Caco-2 (cell line): ENCODE data around the gene NELFCD. TPM values are rescaled to one million over a fixed set of nuclear protein-coding genes. Genes with fewer than 3 reads are reported as not detected.

ENCODE experiments used
- BruUV-seq: library from RNA; stranded (reverse); fragments of 400-500 nt; replicated peaks from 2 replicates; lab custom pipeline; 2021; lab: Mats Ljungman, UMichigan
- CTCF ChIA-PET: fragments of 300-600 bp; sonication (Branson Sonifier 250); formaldehyde crosslinking; loops from one replicate; lab custom pipeline; 2022; ENCODE audit warnings: antibody characterized with exemption; lab: Charles Lee
- POLR2A ChIA-PET: fragments of 300-600 bp; sonication (Branson Sonifier 250); formaldehyde crosslinking; loops from one replicate; lab custom pipeline; 2022; ENCODE audit warnings: antibody characterized with exemption; lab: Charles Lee
- DNase-seq, 2 experiments: peaks; one replicate each; pipeline versions ENCODE4 v3.0.0 to v3.0.0-alpha.2; 2020 to 2022
- H3K27me3 ChIP-seq: replicated peaks from 2 replicates; pipeline ENCODE4 v1.6.0; 2011; ENCODE audit warnings: low read length; ENCODE audit not compliant: control insufficient read depth, insufficient read depth
- H3K36me3 ChIP-seq: 2 replicates; pipeline ENCODE4 v1.5.1; 2011; ENCODE audit warnings: low read length; ENCODE audit not compliant: control insufficient read depth, insufficient read depth
- H3K4me1 ChIP-seq: fragments of 250-450 bp; sonication (Bioruptor Pico); 2 replicates; pipeline ENCODE4 v1.5.1; 2020; ENCODE audit warnings: mild to moderate bottlenecking
- H3K4me3 ChIP-seq: 2 replicates; pipeline ENCODE4 v1.5.1; 2011; ENCODE audit warnings: low read depth, mild to moderate bottlenecking, control low read depth, low read length
- H3K9me3 ChIP-seq: fragments of 250-450 bp; sonication (Bioruptor Pico); 2 replicates; pipeline ENCODE4 v1.5.1; 2020; ENCODE audit warnings: mild to moderate bottlenecking, moderate library complexity
- H3K27ac Mint-ChIP-seq: one replicate; pipeline ENCODE4 v1.8.0; 2022; ENCODE audit warnings: mixed read lengths; ENCODE audit not compliant: unreplicated experiment
- H3K27me3 Mint-ChIP-seq: one replicate; pipeline ENCODE4 v1.8.0; 2022; ENCODE audit warnings: mixed read lengths; ENCODE audit not compliant: insufficient read depth, unreplicated experiment
- H3K36me3 Mint-ChIP-seq: one replicate; pipeline ENCODE4 v1.8.0; 2022; ENCODE audit warnings: mild to moderate bottlenecking, mixed read lengths; ENCODE audit not compliant: insufficient read depth, unreplicated experiment
- H3K4me1 Mint-ChIP-seq: one replicate; pipeline ENCODE4 v1.8.0; 2022; ENCODE audit warnings: low read depth, mixed read lengths; ENCODE audit not compliant: unreplicated experiment
- H3K4me3 Mint-ChIP-seq: one replicate; pipeline ENCODE4 v1.8.0; 2022; ENCODE audit warnings: mild to moderate bottlenecking, moderate library complexity, mixed read lengths; ENCODE audit not compliant: unreplicated experiment
- H3K9me3 Mint-ChIP-seq: one replicate; pipeline ENCODE4 v1.8.0; 2022; ENCODE audit warnings: mixed read lengths; ENCODE audit not compliant: unreplicated experiment
- CTCF ChIP-seq, 2 experiments: fragments of 200-600 bp in 1 of 2; IDR thresholded peaks; 1 replicate in 1 of 2; 2 replicates in 1 of 2; pipeline versions ENCODE4 v1.5.1 to v1.8.0; 2011 to 2022; ENCODE audit warnings: antibody characterized with exemption in 1 of 2, control low read depth in 1 of 2, inconsistent platforms in 1 of 2, low read depth in 1 of 2, low read length in 1 of 2, mild to moderate bottlenecking in 1 of 2, moderate library complexity in 1 of 2; ENCODE audit not compliant: insufficient read depth in 1 of 2, severe bottlenecking in 1 of 2, unreplicated experiment in 1 of 2
- intact Hi-C: fragments of 100-400 bp; cut with micrococcal nuclease; formaldehyde crosslinking; loops from one replicate; pipeline ENCODE4 v1.10.0; 2022; ENCODE audit not compliant: unreplicated experiment
- total RNA-seq: library from RNA; stranded (reverse); gene quantifications from 2 replicates; pipeline ENCODE4 v1.2.3, GENCODE V29; 2022

Gene NELFCD
- total RNA-seq, 1 experiment from 2014 or later: 230 TPM

- Histone ChIP-seq H3K4me3 (no peak overlapping the region), H3K36me3 (peaks cover 31% of the 10 kb centered on the region), H3K9me3 (no peaks in the 10 kb centered on the region), H3K27me3 (no peaks in the 10 kb centered on the region), H3K4me1 (peaks cover 15% of the 10 kb centered on the region)
- DNase-seq: peak in 1 of 2 experiments; percentile 39
- no TSS peak for BruUV-seq
- Mint-ChIP-seq H3K27me3 (no peaks in the 10 kb centered on the region), H3K4me3 (no peak overlapping the region), H3K27ac (no peak overlapping the region), H3K36me3 (peaks cover 94% of the 10 kb centered on the region), H3K9me3 (no peaks in the 10 kb centered on the region), H3K4me1 (peaks cover 20% of the 10 kb centered on the region)
- intact Hi-C loops: no loop called here
- ChIA-PET POLR2A (no interaction called here), CTCF (interaction anchor here (2.3 kb wide), 1 partner anchor 128 kb away, joined by 5 read pairs; no protein-coding TSS in a partner anchor)
- no peak for TF ChIP-seq CTCF (IDR thresholded peaks at IDR 0.05; ENCODE audit: insufficient read depth in 1 of 2, low read depth in 1 of 2, low read length in 1 of 2, severe bottlenecking in 1 of 2, unreplicated experiment in 1 of 2)
Observed at GRCh38 chr20:58998656-58999055, 17.6 kb downstream of the NELFCD start.

- Mint-ChIP-seq H3K27me3 (no peaks in the 10 kb centered on the region), H3K4me3 (no peak overlapping the region), H3K9me3 (no peaks in the 10 kb centered on the region), H3K27ac (no peak overlapping the region), H3K36me3 (peaks cover 86% of the 10 kb centered on the region), H3K4me1 (peaks cover 24% of the 10 kb centered on the region)
- peaks cover 18% of the 10 kb centered on the region for H3K4me1 ChIP-seq
- no peak overlapping the region for H3K4me3 ChIP-seq
- H3K27me3 ChIP-seq: no peaks in the 10 kb centered on the region
- peaks cover 25% of the 10 kb centered on the region for H3K36me3 ChIP-seq
- no peak for TF ChIP-seq CTCF (IDR thresholded peaks at IDR 0.05; ENCODE audit: insufficient read depth in 1 of 2, low read depth in 1 of 2, low read length in 1 of 2, severe bottlenecking in 1 of 2, unreplicated experiment in 1 of 2)
- ChIA-PET POLR2A (no interaction called here), CTCF (interaction anchor here (0.7 kb wide), 1 partner anchor 769 kb away, joined by 4 read pairs; no protein-coding TSS in a partner anchor)
- no peak for DNase-seq
- BruUV-seq: no TSS peak
- no peaks in the 10 kb centered on the region for H3K9me3 ChIP-seq
- intact Hi-C loops: no loop called here
Observed at GRCh38 chr20:59000326-59000725, 19.3 kb downstream of the NELFCD start.

GRCh38 chr20:59001068-59001448, 20.0 kb downstream of the NELFCD start:
- Mint-ChIP-seq H3K36me3 (peaks cover 79% of the 10 kb centered on the region), H3K27ac (no peak overlapping the region), H3K4me1 (peaks cover 17% of the 10 kb centered on the region), H3K27me3 (no peaks in the 10 kb centered on the region), H3K9me3 (no peaks in the 10 kb centered on the region), H3K4me3 (no peak overlapping the region)
- BruUV-seq: no TSS peak
- Histone ChIP-seq H3K9me3 (no peaks in the 10 kb centered on the region), H3K4me3 (no peak overlapping the region), H3K4me1 (peaks cover 18% of the 10 kb centered on the region), H3K36me3 (peaks cover 22% of the 10 kb centered on the region), H3K27me3 (no peaks in the 10 kb centered on the region)
- no peak for TF ChIP-seq CTCF (IDR thresholded peaks at IDR 0.05; ENCODE audit: insufficient read depth in 1 of 2, low read depth in 1 of 2, low read length in 1 of 2, severe bottlenecking in 1 of 2, unreplicated experiment in 1 of 2)
- ChIA-PET CTCF (no interaction called here), POLR2A (no interaction called here)
- no peak for DNase-seq
- intact Hi-C loops: no loop called here
